DND-41 (cell line): Measurements from ENCODE around the gene QRFPR.

Source experiments
- ATAC-seq: fragments of 200-7000 bp; cut with Tn5 transposase; 3 replicates; pipeline ENCODE4 v1.9.1; 2021; ENCODE audit warnings: low read depth; ENCODE audit not compliant: insufficient read depth
- DNase-seq: peaks from one replicate; pipeline ENCODE4 v3.0.0-alpha.2; 2020
- H2AFZ ChIP-seq: 2 replicates; pipeline ENCODE4 v1.6.0; 2012; ENCODE audit warnings: low read depth, low read length
- H3K27ac ChIP-seq: 2 replicates; pipeline ENCODE4 v1.5.1; 2012; ENCODE audit warnings: low read length, inconsistent platforms
- H3K27me3 ChIP-seq: fragments of 200-600 bp; sonication (generic); 2 replicates; pipeline ENCODE4 v1.6.0; 2012; ENCODE audit warnings: low read length, mild to moderate bottlenecking, inconsistent platforms; ENCODE audit not compliant: insufficient read depth, poor library complexity
- H3K36me3 ChIP-seq: 2 replicates; pipeline ENCODE4 v1.5.1; 2012; ENCODE audit warnings: low read length, inconsistent platforms; ENCODE audit not compliant: insufficient read depth
- H3K4me1 ChIP-seq: 2 replicates; pipeline ENCODE4 v1.5.1; 2012; ENCODE audit warnings: mild to moderate bottlenecking, low read length; ENCODE audit not compliant: insufficient read depth
- H3K4me2 ChIP-seq: 2 replicates; pipeline ENCODE4 v1.6.0; 2012; ENCODE audit warnings: mild to moderate bottlenecking, moderate library complexity, low read length, inconsistent platforms; ENCODE audit not compliant: insufficient read depth
- H3K4me3 ChIP-seq, 2 experiments: fragments of 200-600 bp in 1 of 2; shearing (Covaris generic) in 1 of 2; 2 replicates each; pipeline ENCODE4 v1.5.1; 2012 to 2016; ENCODE audit warnings: inconsistent platforms in 2 of 2, low read length in 2 of 2, mild to moderate bottlenecking in 2 of 2, low read depth in 1 of 2, moderate library complexity in 1 of 2
- H3K79me2 ChIP-seq: 2 replicates; pipeline ENCODE4 v1.6.0; 2012; ENCODE audit warnings: low read length, inconsistent platforms; ENCODE audit not compliant: insufficient read depth
- H3K9ac ChIP-seq: 2 replicates; pipeline ENCODE4 v1.6.0; 2012; ENCODE audit warnings: low read depth, mild to moderate bottlenecking, inconsistent platforms, low read length, moderate library complexity
- H3K9me3 ChIP-seq: 2 replicates; pipeline ENCODE4 v1.5.1; 2012; ENCODE audit warnings: low read length, moderate library complexity, mild to moderate bottlenecking, inconsistent platforms; ENCODE audit not compliant: insufficient read depth, severe bottlenecking
- H4K20me1 ChIP-seq: 2 replicates; pipeline ENCODE4 v1.6.0; 2012; ENCODE audit warnings: low read length; ENCODE audit not compliant: insufficient read depth
- EZH2 ChIP-seq: IDR thresholded peaks from 3 replicates; pipeline ENCODE4 v1.6.1; 2012; ENCODE audit warnings: borderline replicate concordance, low read depth, mild to moderate bottlenecking, moderate library complexity, low read length, inconsistent platforms; ENCODE audit not compliant: severe bottlenecking
- TF ChIP-seq, protein P1 (sequence below): IDR thresholded peaks from 2 replicates; pipeline ENCODE4 v1.5.1; 2012; ENCODE audit warnings: borderline replicate concordance, low read length, moderate library complexity, mild to moderate bottlenecking; ENCODE audit not compliant: poor library complexity, severe bottlenecking; ENCODE audit errors: extremely low read depth

The QRFPR gene

DNA sequence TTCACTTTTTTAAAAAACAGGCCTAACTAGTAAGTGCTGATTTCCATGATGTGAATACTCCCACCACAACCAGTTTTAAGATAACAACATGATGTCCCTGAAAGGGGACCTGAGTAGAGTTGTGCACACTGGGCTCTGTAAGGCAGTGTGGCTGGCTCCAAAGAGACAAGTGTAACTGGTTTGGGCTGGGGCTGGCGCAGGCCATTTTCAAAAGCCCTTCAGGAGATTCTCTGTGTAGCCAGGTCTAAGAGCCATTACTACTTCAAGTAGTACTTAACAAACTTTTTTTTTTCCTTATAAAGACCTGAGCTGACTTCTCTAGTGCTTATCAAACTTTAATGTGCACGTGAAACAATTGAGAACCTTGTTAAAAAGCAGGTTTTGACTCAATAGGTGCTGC lies 4.3 kb downstream of the QRFPR start:
- ATAC-seq = no peak

DNA sequence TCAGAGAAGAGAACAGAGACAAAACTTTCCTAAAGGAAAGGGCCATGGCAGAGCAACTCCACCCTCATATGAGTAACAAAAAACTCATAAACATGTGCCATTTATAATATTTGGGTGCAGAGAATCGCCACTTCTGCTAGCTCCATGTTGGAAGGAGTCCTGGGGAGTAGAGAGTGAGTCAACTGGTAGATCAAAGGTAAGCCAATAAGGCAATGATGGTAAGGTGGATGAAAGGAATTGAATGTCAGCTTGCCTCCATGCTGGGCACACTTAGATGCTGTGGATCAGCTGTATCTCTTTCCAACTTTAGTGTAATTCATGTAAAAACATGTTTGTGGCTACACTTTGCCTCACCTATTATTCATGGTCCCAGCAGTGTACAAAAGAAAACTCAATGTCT lies 4.7 kb downstream of the QRFPR start:
- no peak for ATAC-seq
- no peak overlapping the region for H3K4me2 ChIP-seq
- TF ChIP-seq EZH2 = no peak
- TF ChIP-seq, protein P1, sequence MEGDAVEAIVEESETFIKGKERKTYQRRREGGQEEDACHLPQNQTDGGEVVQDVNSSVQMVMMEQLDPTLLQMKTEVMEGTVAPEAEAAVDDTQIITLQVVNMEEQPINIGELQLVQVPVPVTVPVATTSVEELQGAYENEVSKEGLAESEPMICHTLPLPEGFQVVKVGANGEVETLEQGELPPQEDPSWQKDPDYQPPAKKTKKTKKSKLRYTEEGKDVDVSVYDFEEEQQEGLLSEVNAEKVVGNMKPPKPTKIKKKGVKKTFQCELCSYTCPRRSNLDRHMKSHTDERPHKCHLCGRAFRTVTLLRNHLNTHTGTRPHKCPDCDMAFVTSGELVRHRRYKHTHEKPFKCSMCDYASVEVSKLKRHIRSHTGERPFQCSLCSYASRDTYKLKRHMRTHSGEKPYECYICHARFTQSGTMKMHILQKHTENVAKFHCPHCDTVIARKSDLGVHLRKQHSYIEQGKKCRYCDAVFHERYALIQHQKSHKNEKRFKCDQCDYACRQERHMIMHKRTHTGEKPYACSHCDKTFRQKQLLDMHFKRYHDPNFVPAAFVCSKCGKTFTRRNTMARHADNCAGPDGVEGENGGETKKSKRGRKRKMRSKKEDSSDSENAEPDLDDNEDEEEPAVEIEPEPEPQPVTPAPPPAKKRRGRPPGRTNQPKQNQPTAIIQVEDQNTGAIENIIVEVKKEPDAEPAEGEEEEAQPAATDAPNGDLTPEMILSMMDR = no peak

More for the DNA sequence above, 4.3 kb downstream of the QRFPR start:
- no peak for TF ChIP-seq EZH2
- TF ChIP-seq, protein P1 = no peak
- H3K4me3 ChIP-seq = no peak overlapping the region
- H3K4me2 ChIP-seq = no peak overlapping the region
- no peaks in the 10 kb centered on the region for H3K79me2 ChIP-seq
- no peak overlapping the region for H3K9ac ChIP-seq
- H3K27ac ChIP-seq = no peak overlapping the region
- H3K4me1 ChIP-seq = no peaks in the 10 kb centered on the region
- DNase-seq = no peak
- no peaks in the 10 kb centered on the region for H4K20me1 ChIP-seq
- no peaks in the 10 kb centered on the region for H3K9me3 ChIP-seq
- peaks cover 3% of the 10 kb centered on the region for H3K27me3 ChIP-seq
- H2AFZ ChIP-seq = no peak overlapping the region
- H3K36me3 ChIP-seq = no peaks in the 10 kb centered on the region

DNA sequence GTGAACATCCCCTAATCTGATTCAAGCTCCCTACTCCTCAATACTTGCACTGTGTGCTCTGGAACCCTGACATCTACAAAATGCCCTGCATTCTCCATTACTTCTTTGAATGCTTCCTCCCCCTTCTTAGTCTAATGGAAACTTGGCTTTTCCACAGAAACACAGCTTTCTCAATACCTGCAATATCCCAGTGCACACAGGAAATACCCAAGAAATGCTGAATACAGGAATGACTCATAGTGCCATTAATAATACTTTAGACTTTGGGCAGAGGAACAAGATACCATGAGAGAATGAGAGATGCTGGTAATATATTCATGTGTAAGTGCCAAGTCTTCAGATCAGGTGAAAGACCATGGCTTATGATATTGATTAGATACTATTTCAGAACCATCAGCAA lies 5.6 kb downstream of the QRFPR start:
- no peak overlapping the region for H2AFZ ChIP-seq
- H3K4me1 ChIP-seq = no peaks in the 10 kb centered on the region
- H3K4me3 ChIP-seq = no peak overlapping the region
- H3K9ac ChIP-seq = no peak overlapping the region
- H3K27ac ChIP-seq = no peak overlapping the region
- peaks cover 3% of the 10 kb centered on the region for H3K27me3 ChIP-seq
- no peaks in the 10 kb centered on the region for H3K9me3 ChIP-seq
- ATAC-seq (no peak), DNase-seq (no peak)
- no peaks in the 10 kb centered on the region for H3K36me3 ChIP-seq
- H4K20me1 ChIP-seq = no peaks in the 10 kb centered on the region
- TF ChIP-seq, protein P1 = no peak
- TF ChIP-seq EZH2 = no peak
- H3K79me2 ChIP-seq = no peaks in the 10 kb centered on the region
- no peak overlapping the region for H3K4me2 ChIP-seq

More for the DNA sequence above, 4.7 kb downstream of the QRFPR start:
- no peaks in the 10 kb centered on the region for H4K20me1 ChIP-seq
- H3K27ac ChIP-seq = no peak overlapping the region
- H3K4me3 ChIP-seq = no peak overlapping the region
- no peaks in the 10 kb centered on the region for H3K9me3 ChIP-seq
- no peak overlapping the region for H2AFZ ChIP-seq
- H3K4me1 ChIP-seq = no peaks in the 10 kb centered on the region
- peaks cover 3% of the 10 kb centered on the region for H3K27me3 ChIP-seq
- no peaks in the 10 kb centered on the region for H3K79me2 ChIP-seq
- no peak for DNase-seq
- no peak overlapping the region for H3K9ac ChIP-seq
- H3K36me3 ChIP-seq = no peaks in the 10 kb centered on the region

DNA sequence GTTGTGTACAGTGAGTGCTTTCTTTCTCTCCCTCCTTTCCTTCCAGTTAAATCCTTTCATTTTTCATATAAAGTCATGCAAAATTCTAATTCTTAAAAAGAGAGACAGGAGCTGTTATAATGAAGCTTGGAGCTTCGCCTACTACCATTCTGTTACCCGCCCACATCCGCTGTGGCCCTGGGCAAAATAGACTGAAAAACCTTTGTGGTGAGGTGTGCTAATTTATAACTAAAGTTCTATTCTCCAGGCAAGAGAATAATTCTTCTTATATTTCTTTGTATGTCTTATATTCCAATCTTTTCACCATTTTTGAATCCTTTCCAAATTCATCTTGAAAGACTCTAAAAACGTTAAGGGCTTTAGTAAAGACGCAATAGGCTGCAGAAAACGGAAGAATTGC lies 7.0 kb downstream of the QRFPR start:
- H3K4me1 ChIP-seq = no peaks in the 10 kb centered on the region
- no peaks in the 10 kb centered on the region for H3K9me3 ChIP-seq
- no peak for TF ChIP-seq EZH2
- TF ChIP-seq, protein P1 = no peak
- no peak overlapping the region for H3K27ac ChIP-seq
- H3K36me3 ChIP-seq = no peaks in the 10 kb centered on the region
- H3K4me3 ChIP-seq = no peak overlapping the region
- no peaks in the 10 kb centered on the region for H3K79me2 ChIP-seq
- no peaks in the 10 kb centered on the region for H4K20me1 ChIP-seq
- ATAC-seq = no peak
- no peak overlapping the region for H3K9ac ChIP-seq
- H3K27me3 ChIP-seq = peaks cover 3% of the 10 kb centered on the region
- H3K4me2 ChIP-seq = no peak overlapping the region
- DNase-seq = no peak
- H2AFZ ChIP-seq = no peak overlapping the region
